C4-2B (cell line): ENCODE data around the gene RPP14.

ENCODE experiments used
- ZFX ChIP-seq: fragments of 450-650 bp; IDR thresholded peaks from 2 replicates; pipeline ENCODE4 v1.6.1; 2017
- TF ChIP-seq, protein P1 (sequence below): fragments of 450-650 bp; conservative IDR thresholded peaks from 2 replicates; pipeline ENCODE4 v1.5.1; 2017; ENCODE audit warnings: mild to moderate bottlenecking

DNA sequence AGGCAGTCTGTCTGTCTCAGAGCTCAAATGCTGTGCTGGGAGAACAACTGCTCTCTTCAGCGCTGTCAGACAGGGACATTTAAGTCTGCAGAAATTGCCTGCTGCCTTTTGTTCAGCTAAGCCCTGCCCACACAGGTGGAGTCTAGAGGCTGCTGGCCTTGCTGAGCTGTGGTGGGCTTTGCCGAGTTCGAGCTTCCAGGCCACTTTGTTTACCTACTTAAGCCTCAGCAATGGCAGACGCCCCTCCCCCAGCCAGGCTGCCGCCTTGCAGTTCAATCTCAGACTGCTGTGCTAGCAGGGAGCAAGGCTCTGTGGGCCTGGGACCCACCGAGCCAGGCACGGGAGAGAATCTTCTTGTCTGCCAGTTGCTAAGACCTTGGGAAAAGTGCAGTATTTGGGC is 25.0 kb upstream of the RPP14 start:
- TF ChIP-seq, protein P1, sequence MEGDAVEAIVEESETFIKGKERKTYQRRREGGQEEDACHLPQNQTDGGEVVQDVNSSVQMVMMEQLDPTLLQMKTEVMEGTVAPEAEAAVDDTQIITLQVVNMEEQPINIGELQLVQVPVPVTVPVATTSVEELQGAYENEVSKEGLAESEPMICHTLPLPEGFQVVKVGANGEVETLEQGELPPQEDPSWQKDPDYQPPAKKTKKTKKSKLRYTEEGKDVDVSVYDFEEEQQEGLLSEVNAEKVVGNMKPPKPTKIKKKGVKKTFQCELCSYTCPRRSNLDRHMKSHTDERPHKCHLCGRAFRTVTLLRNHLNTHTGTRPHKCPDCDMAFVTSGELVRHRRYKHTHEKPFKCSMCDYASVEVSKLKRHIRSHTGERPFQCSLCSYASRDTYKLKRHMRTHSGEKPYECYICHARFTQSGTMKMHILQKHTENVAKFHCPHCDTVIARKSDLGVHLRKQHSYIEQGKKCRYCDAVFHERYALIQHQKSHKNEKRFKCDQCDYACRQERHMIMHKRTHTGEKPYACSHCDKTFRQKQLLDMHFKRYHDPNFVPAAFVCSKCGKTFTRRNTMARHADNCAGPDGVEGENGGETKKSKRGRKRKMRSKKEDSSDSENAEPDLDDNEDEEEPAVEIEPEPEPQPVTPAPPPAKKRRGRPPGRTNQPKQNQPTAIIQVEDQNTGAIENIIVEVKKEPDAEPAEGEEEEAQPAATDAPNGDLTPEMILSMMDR = no peak
- TF ChIP-seq ZFX = no peak
